Stomach smooth muscle (tissue), 2 donors: Measurements from ENCODE around the gene SPAG16.

Source experiments
- H3K27ac ChIP-seq: one replicate; pipeline ENCODE4 v1.7.0; 2013; ENCODE audit warnings: mild to moderate bottlenecking, low read length, inconsistent platforms
- H3K27me3 ChIP-seq, 2 donors: one replicate each; pipeline ENCODE4 v1.7.0; 2013; ENCODE audit warnings: low read length in 2 of 2; ENCODE audit not compliant: insufficient read depth in 2 of 2, control insufficient read depth in 1 of 2
- H3K36me3 ChIP-seq, 2 donors: one replicate each; pipeline ENCODE4 v1.7.0; 2013; ENCODE audit warnings: low read length in 2 of 2; ENCODE audit not compliant: control insufficient read depth in 2 of 2, insufficient read depth in 2 of 2
- H3K4me1 ChIP-seq: one replicate; pipeline ENCODE4 v1.7.0; 2013; ENCODE audit warnings: low read length; ENCODE audit not compliant: control insufficient read depth, insufficient read depth
- H3K4me3 ChIP-seq, 2 donors: one replicate each; pipeline ENCODE4 v1.7.0; 2013; ENCODE audit warnings: low read length in 2 of 2
- H3K9ac ChIP-seq, 2 donors: one replicate each; pipeline ENCODE4 v1.7.0; 2013; ENCODE audit warnings: low read length in 2 of 2, mild to moderate bottlenecking in 1 of 2
- H3K9me3 ChIP-seq, 2 donors: one replicate each; pipeline ENCODE4 v1.7.0; 2013; ENCODE audit warnings: low read length in 2 of 2; ENCODE audit not compliant: control insufficient read depth in 2 of 2
- donor health status: healthy.
- donor health status: Pancreatic carcinoma.

The SPAG16 gene

GRCh38 chr2:214450118-214450894, 1166.0 kb downstream of the SPAG16 start:
- Histone ChIP-seq H3K27ac (no peak overlapping the region), H3K4me3 (no peak overlapping the region), H3K27me3 (no peaks in the 10 kb centered on the region), H3K4me1 (no peaks in the 10 kb centered on the region), H3K9ac (no peak overlapping the region), H3K9me3 (no peaks in the 10 kb centered on the region), H3K36me3 (no peaks in the 10 kb centered on the region)

DNA sequence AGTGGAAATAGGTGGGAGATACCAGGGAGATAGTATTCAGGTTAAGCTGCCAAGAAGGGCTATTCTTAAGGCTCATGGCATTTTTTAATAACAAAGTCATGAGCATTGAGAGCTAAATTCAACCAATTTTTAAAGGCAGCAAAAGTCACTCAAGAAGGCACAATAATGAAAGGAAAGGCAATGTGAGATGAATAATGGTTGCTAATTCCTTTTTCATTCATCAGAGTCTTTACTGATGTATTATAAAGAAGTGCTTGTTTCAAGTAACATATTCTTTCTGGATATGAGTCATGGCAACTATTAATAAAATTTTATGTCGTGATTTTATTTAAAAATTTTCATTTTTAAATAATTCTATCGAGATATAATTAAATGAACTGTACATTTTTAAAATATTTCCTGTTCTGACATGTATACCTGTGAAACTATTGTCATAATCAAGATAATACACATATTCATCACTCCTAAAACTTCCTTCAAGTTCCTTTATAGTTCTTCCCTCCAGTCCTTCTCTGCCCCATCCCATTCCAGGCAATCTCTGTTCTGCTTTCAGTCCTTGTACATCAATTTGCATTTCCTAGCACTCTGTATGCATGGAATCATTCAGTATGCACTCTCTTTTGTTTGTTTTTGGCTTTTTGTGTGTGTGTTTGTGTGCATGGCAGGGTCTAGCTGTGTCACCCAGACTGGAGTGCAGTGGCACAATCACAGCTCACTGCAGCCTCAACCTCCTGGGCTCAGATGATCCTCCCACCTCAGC, 1167.4 kb downstream of the SPAG16 start:
- no peaks in the 10 kb centered on the region for H3K9me3 ChIP-seq
- H3K27ac ChIP-seq, result no peak overlapping the region
- H3K36me3 ChIP-seq, result no peaks in the 10 kb centered on the region
- no peaks in the 10 kb centered on the region for H3K4me1 ChIP-seq
- H3K9ac ChIP-seq, result no peak overlapping the region
- no peak overlapping the region for H3K4me3 ChIP-seq
- no peaks in the 10 kb centered on the region for H3K27me3 ChIP-seq
